SU-DHL-6 (cell line): ENCODE results near the gene C20orf144.

Source experiments
- H2AFZ ChIP-seq: fragments of 200-600 bp; sonication (generic); 2 replicates; pipeline ENCODE4 v1.6.1; 2014; ENCODE audit warnings: low read depth, mild to moderate bottlenecking, moderate library complexity, mixed read lengths, antibody characterized with exemption, low read length; ENCODE audit not compliant: severe bottlenecking
- H3F3A ChIP-seq: fragments of 200-600 bp; shearing (Covaris generic); 2 replicates; pipeline ENCODE4 v1.6.0; 2016; ENCODE audit warnings: antibody characterized with exemption, mild to moderate bottlenecking; ENCODE audit not compliant: insufficient read depth
- H3K27ac ChIP-seq: fragments of 200-600 bp; sonication (generic); 2 replicates; pipeline ENCODE4 v1.5.1; 2016; ENCODE audit warnings: low read depth, mild to moderate bottlenecking, low read length, moderate library complexity, mixed read lengths
- H3K27me3 ChIP-seq: fragments of 200-600 bp; sonication (generic), shearing (Covaris generic); 2 replicates; pipeline ENCODE4 v1.6.0; 2014; ENCODE audit warnings: mild to moderate bottlenecking, low read length
- H3K36me3 ChIP-seq: fragments of 200-600 bp; sonication (generic); 2 replicates; pipeline ENCODE4 v1.6.1; 2014; ENCODE audit warnings: mild to moderate bottlenecking, low read length, mixed read lengths
- H3K4me2 ChIP-seq: fragments of 300-600, 200-600 bp; shearing (Covaris generic), sonication (generic); 2 replicates; pipeline ENCODE4 v1.6.0; 2014; ENCODE audit warnings: low read length, low read depth, mild to moderate bottlenecking; ENCODE audit not compliant: poor library complexity, severe bottlenecking
- H3K4me3 ChIP-seq: fragments of 200-600 bp; sonication (generic); 2 replicates; pipeline ENCODE4 v1.5.1; 2014; ENCODE audit warnings: antibody characterized with exemption, low read length, mild to moderate bottlenecking, mixed read lengths; ENCODE audit not compliant: insufficient read depth, poor library complexity, severe bottlenecking
- H3K79me2 ChIP-seq: fragments of 200-600 bp; sonication (generic); 2 replicates; pipeline ENCODE4 v1.6.1; 2014; ENCODE audit warnings: mild to moderate bottlenecking, low read length, moderate library complexity; ENCODE audit not compliant: insufficient read depth
- H3K9ac ChIP-seq: fragments of 200-600 bp; sonication (generic); 2 replicates; pipeline ENCODE4 v1.7.0; 2014; ENCODE audit warnings: mild to moderate bottlenecking, low read length
- H3K9me2 ChIP-seq: fragments of 200-600 bp; sonication (generic); replicated peaks from 2 replicates; pipeline ENCODE4 v1.6.1; 2014; ENCODE audit warnings: low read length; ENCODE audit not compliant: insufficient read depth
- H3K9me3 ChIP-seq: fragments of 200-600 bp; sonication (generic); 2 replicates; pipeline ENCODE4 v1.6.1; 2014; ENCODE audit warnings: low read length, mixed read lengths; ENCODE audit not compliant: insufficient read depth
- H4K20me1 ChIP-seq: fragments of 200-600 bp; sonication (generic); 2 replicates; pipeline ENCODE4 v1.6.1; 2014; ENCODE audit warnings: low read depth, mild to moderate bottlenecking, antibody characterized with exemption, low read length, moderate library complexity, mixed read lengths
- CTCF ChIP-seq: fragments of 200-600 bp; sonication (generic); IDR thresholded peaks from one replicate; pipeline ENCODE4 v1.5.1; 2017; ENCODE audit warnings: antibody characterized with exemption, mild to moderate bottlenecking, low read length, moderate library complexity; ENCODE audit not compliant: insufficient read depth, poor library complexity, severe bottlenecking
- EZH2phosphoT487 ChIP-seq: fragments of 200-600 bp; sonication (generic), shearing (Covaris generic); conservative IDR thresholded peaks from 2 replicates; pipeline ENCODE4 v1.6.1; 2018; ENCODE audit warnings: mild to moderate bottlenecking, antibody characterized with exemption, low read length, moderate library complexity, mixed read lengths

Gene C20orf144

GRCh38 chr20:33667676-33668465, 5.7 kb downstream of the C20orf144 start:
- H3K9ac ChIP-seq = peak overlapping the region; percentile 86
- 0 out of 2 replicates have a peak, but pooled peaks cover 3% of the 10 kb centered on the region for H3K36me3 ChIP-seq
- H4K20me1 ChIP-seq = no peaks in the 10 kb centered on the region
- no peak for TF ChIP-seq EZH2phosphoT487
- peak; percentile 69 for TF ChIP-seq CTCF
- no peaks in the 10 kb centered on the region for H3K9me3 ChIP-seq
- H3K4me3 ChIP-seq = peak overlapping the region; percentile 49
- H3K4me2 ChIP-seq = peak overlapping the region; percentile 68
- peak overlapping the region; percentile 78 for H3K27ac ChIP-seq
- peaks cover 38% of the 10 kb centered on the region for H3F3A ChIP-seq
- H3K9me2 ChIP-seq = no peaks in the 10 kb centered on the region
- peak overlapping the region; percentile 4 for H2AFZ ChIP-seq
- H3K79me2 ChIP-seq = peaks cover 31% of the 10 kb centered on the region
- no peaks in the 10 kb centered on the region for H3K27me3 ChIP-seq

DNA sequence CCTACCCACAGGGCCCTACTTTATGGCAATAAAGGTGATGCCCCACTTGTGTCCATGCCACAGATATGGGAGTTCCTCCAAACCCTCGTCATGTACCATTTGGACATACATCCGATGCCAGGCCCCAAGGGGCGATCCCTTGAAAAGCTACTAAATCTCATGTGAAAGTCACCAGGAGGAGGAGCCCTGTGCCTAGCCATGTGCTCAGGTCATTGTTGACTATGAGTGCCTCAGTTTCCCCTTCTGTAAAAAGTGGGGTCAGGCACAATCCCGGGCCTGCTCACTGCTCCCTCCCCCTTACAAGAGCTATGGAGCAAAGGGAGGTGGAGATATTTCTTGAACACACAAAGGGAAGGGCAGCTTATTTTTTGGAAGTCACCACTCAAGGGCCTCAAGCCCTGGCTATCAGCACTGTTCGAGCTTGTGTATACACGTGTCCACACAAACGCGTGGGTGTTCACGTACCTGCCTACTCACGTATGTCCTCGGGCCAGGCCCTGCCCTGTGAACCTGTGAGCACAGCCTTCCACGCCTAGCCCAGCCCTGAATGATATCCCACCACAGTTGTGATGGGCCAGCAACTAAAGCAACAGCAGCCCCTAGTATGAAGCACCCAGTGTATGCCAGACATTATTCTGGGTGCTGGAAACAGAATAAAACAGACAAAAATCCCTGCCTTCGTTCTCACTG, 6.5 kb downstream of the C20orf144 start:
- Histone ChIP-seq H3K4me2 (peak overlapping the region; percentile 68), H3K9me3 (no peaks in the 10 kb centered on the region), H3F3A (peaks cover 38% of the 10 kb centered on the region), H3K27ac (peak overlapping the region; percentile 78), H2AFZ (no peak overlapping the region), H3K27me3 (no peaks in the 10 kb centered on the region), H3K9ac (peak overlapping the region; percentile 86), H3K36me3 (0 out of 2 replicates have a peak, but pooled peaks cover 3% of the 10 kb centered on the region), H3K4me3 (peak overlapping the region; percentile 49), H4K20me1 (no peaks in the 10 kb centered on the region), H3K9me2 (no peaks in the 10 kb centered on the region), H3K79me2 (peaks cover 34% of the 10 kb centered on the region)
- TF ChIP-seq CTCF (no peak), EZH2phosphoT487 (no peak)

- peak overlapping the region; percentile 29; the same call in 1 of the 2 replicates for H3K9ac ChIP-seq
- 0 out of 2 replicates have a peak, but pooled peaks cover 3% of the 10 kb centered on the region for H3K36me3 ChIP-seq
- peak overlapping the region; percentile 68 for H3K4me2 ChIP-seq
- no peaks in the 10 kb centered on the region for H4K20me1 ChIP-seq
- H2AFZ ChIP-seq = no peak overlapping the region
- peaks cover 38% of the 10 kb centered on the region for H3K79me2 ChIP-seq
- no peak overlapping the region for H3K4me3 ChIP-seq
- H3K9me2 ChIP-seq = no peaks in the 10 kb centered on the region
- no peaks in the 10 kb centered on the region for H3K9me3 ChIP-seq
- H3K27me3 ChIP-seq = no peaks in the 10 kb centered on the region
- H3K27ac ChIP-seq = peak overlapping the region; percentile 78
- H3F3A ChIP-seq = peaks cover 38% of the 10 kb centered on the region
- no peak for TF ChIP-seq EZH2phosphoT487
- TF ChIP-seq CTCF = no peak
Observed at GRCh38 chr20:33669224-33669623, 7.1 kb downstream of the C20orf144 start.
